Natural killer cell (primary cell): Measurements from ENCODE around the gene BLOC1S1. TPM values are rescaled to one million over a fixed set of nuclear protein-coding genes. Genes with fewer than 3 reads are reported as not detected.
A peak's percentile ranks its signal among the peaks of the same experiment; 100 is the strongest.

ENCODE experiments used
- ATAC-seq, 3 donors: fragments of 150-1000 bp in 2 of 3; fragments of 200-7000 bp in 1 of 3; cut with Tn5 transposase; 1 replicate in 1 of 3; 2 replicates in 2 of 3; pipeline ENCODE4 v1.10.0; 2021; ENCODE audit warnings: mild to moderate bottlenecking in 2 of 3, moderate library complexity in 2 of 3
- DNase-seq, 2 donors: peaks; one replicate each; pipeline versions ENCODE4 v3.0.0 to v3.0.0-alpha.2; 2013 to 2021; ENCODE audit warnings: mixed read lengths in 1 of 2
- H3K27ac ChIP-seq: one replicate; pipeline ENCODE4 v1.5.1; 2013; ENCODE audit warnings: mild to moderate bottlenecking, low read length
- H3K27me3 ChIP-seq: one replicate; pipeline ENCODE4 v1.6.1; 2013; ENCODE audit warnings: low read length; ENCODE audit not compliant: control insufficient read depth, insufficient read depth
- H3K36me3 ChIP-seq: one replicate; pipeline ENCODE4 v1.6.1; 2013; ENCODE audit warnings: low read length; ENCODE audit not compliant: control insufficient read depth, insufficient read depth
- H3K4me1 ChIP-seq: one replicate; pipeline ENCODE4 v1.6.1; 2013; ENCODE audit warnings: low read length; ENCODE audit not compliant: control insufficient read depth, insufficient read depth
- H3K4me3 ChIP-seq: one replicate; pipeline ENCODE4 v1.5.1; 2013; ENCODE audit warnings: low read length
- H3K9me3 ChIP-seq: one replicate; pipeline ENCODE4 v1.6.1; 2013; ENCODE audit warnings: low read length; ENCODE audit not compliant: control insufficient read depth, insufficient read depth
- H3K27ac Mint-ChIP-seq, 2 donors: one replicate each; pipeline ENCODE4 v1.8.0; 2022; ENCODE audit warnings: mild to moderate bottlenecking in 2 of 2, mixed read lengths in 2 of 2, moderate library complexity in 1 of 2
- H3K27me3 Mint-ChIP-seq, 2 donors: one replicate each; pipeline ENCODE4 v1.8.0; 2022; ENCODE audit warnings: low read depth in 2 of 2, mixed read lengths in 2 of 2
- H3K36me3 Mint-ChIP-seq: one replicate; pipeline ENCODE4 v1.8.0; 2022; ENCODE audit warnings: mixed read lengths
- H3K4me1 Mint-ChIP-seq, 2 donors: one replicate each; pipeline ENCODE4 v1.8.0; 2022; ENCODE audit warnings: mixed read lengths in 2 of 2
- H3K4me3 Mint-ChIP-seq: one replicate; pipeline ENCODE4 v1.8.0; 2022; ENCODE audit warnings: mild to moderate bottlenecking, moderate library complexity, mixed read lengths
- H3K9me3 Mint-ChIP-seq, 2 donors: one replicate each; pipeline ENCODE4 v1.8.0; 2022; ENCODE audit warnings: mixed read lengths in 2 of 2
- CTCF ChIP-seq: fragments of 200-600 bp; IDR thresholded peaks from one replicate; pipeline ENCODE4 v1.8.0; 2022; ENCODE audit warnings: antibody characterized with exemption
- WGBS: methylation state at CpG from one replicate; pipeline ENCODE4 v1.1.7; 2013; ENCODE audit warnings: missing lambda C conversion rate; ENCODE audit not compliant: insufficient coverage; 5-methylcytosine and 5-hydroxymethylcytosine counted together
- intact Hi-C: fragments of 100-400 bp; cut with micrococcal nuclease; formaldehyde crosslinking; loops from one replicate; pipeline ENCODE4 v1.14.2; 2022
- total RNA-seq, 4 donors: library from RNA; stranded (reverse); fragments of 120-200 nt in 1 of 4; gene quantifications; one replicate each; pipeline versions ENCODE4 v1.2.3 to v1.2.4, GENCODE V29; 2013 to 2022

The BLOC1S1 gene
- total RNA-seq, 3 donors from 2014 or later (not counting 1 experiment from before 2014, with no cell fraction given): 75.8 to 83.7 (median 81.0) TPM

GRCh38 chr12:55743406-55744339 is 27.8 kb downstream of the BLOC1S1 start:
- under 1% methylated on average over 73 of the region's 73 CpGs for WGBS
- no peaks in the 10 kb centered on the region for H3K36me3 Mint-ChIP-seq
- H3K27ac Mint-ChIP-seq: peak overlapping the region; percentile 22 to 35
- no peak for TF ChIP-seq CTCF
- intact Hi-C loops: loop anchor here (2.0 to 5.0 kb wide), 2 partner anchors 184 to 721 kb away; partner anchors contain the start of gene PYM1
- H3K27me3 Mint-ChIP-seq: no peaks in the 10 kb centered on the region
- peak; percentile 43 to 76 for DNase-seq
- peaks cover 38 to 42% of the 10 kb centered on the region in 2 donors for H3K4me1 Mint-ChIP-seq
- Histone ChIP-seq H3K27me3 (no peaks in the 10 kb centered on the region), H3K4me3 (peak overlapping the region; percentile 81), H3K9me3 (no peaks in the 10 kb centered on the region), H3K27ac (peak overlapping the region; percentile 52), H3K4me1 (peaks cover 25% of the 10 kb centered on the region), H3K36me3 (no peaks in the 10 kb centered on the region)
- peak overlapping the region; percentile 92 for H3K4me3 Mint-ChIP-seq
- no peaks in the 10 kb centered on the region for H3K9me3 Mint-ChIP-seq
- peak; percentile 45 to 61 (median 61) for ATAC-seq

- WGBS: 23% methylated on average over 8 of the region's 11 CpGs
- peak overlapping the region; percentile 92 for H3K4me3 Mint-ChIP-seq
Observed at GRCh38 chr12:55744340-55745030, 28.6 kb downstream of the BLOC1S1 start.

GRCh38 chr12:55745361-55746173 is 29.7 kb downstream of the BLOC1S1 start:
- H3K9me3 ChIP-seq: no peaks in the 10 kb centered on the region
- Mint-ChIP-seq H3K9me3 (no peaks in the 10 kb centered on the region), H3K4me3 (peak overlapping the region; percentile 70), H3K4me1 (peaks cover 34 to 42% of the 10 kb centered on the region in 2 donors), H3K27me3 (no peaks in the 10 kb centered on the region), H3K36me3 (no peaks in the 10 kb centered on the region), H3K27ac (peak overlapping the region; percentile 6 to 15)
- peaks cover 2% of the 10 kb centered on the region for H3K36me3 ChIP-seq
- no peak overlapping the region for H3K27ac ChIP-seq
- no peak overlapping the region for H3K4me3 ChIP-seq
- no peak for DNase-seq
- peaks cover 25% of the 10 kb centered on the region for H3K4me1 ChIP-seq
- no peak for TF ChIP-seq CTCF
- intact Hi-C loops: no loop called here
- ATAC-seq: no peak
- H3K27me3 ChIP-seq: no peaks in the 10 kb centered on the region
- WGBS: 47% methylated on average over 13 of the region's 13 CpGs

More at GRCh38 chr12:55744340-55745030, 28.6 kb downstream of the BLOC1S1 start:
- Mint-ChIP-seq H3K36me3 (no peaks in the 10 kb centered on the region), H3K27ac (peak overlapping the region; percentile 22 to 35), H3K27me3 (no peaks in the 10 kb centered on the region), H3K4me1 (peaks cover 34 to 42% of the 10 kb centered on the region in 2 donors), H3K9me3 (no peaks in the 10 kb centered on the region)
- Histone ChIP-seq H3K4me3 (peak overlapping the region; percentile 81), H3K27ac (no peak overlapping the region), H3K9me3 (no peaks in the 10 kb centered on the region), H3K4me1 (peaks cover 25% of the 10 kb centered on the region), H3K36me3 (no peaks in the 10 kb centered on the region), H3K27me3 (no peaks in the 10 kb centered on the region)
- DNase-seq: no peak
- TF ChIP-seq CTCF: no peak
- intact Hi-C loops: loop anchor here (5.0 kb wide), 1 partner anchor 183 kb away; the partner anchor contains the start of gene PYM1
- no peak for ATAC-seq
